HG02840 (cell line): ENCODE measurements around the gene DPM1.
"Not testable (repeated sequence)": the region's sequence is repeated elsewhere in the genome, so short reads cannot be mapped to it uniquely, and the experiment has no call there.

Experiments used
- ATAC-seq: cut with Tn5 transposase; IDR thresholded peaks from one replicate; pipeline ENCODE4 v1.9.1; 2021; ENCODE audit warnings: mild to moderate bottlenecking, moderate library complexity, moderate number of reproducible peaks; ENCODE audit not compliant: unreplicated experiment, low FRiP score

DPM1 gene

DNA sequence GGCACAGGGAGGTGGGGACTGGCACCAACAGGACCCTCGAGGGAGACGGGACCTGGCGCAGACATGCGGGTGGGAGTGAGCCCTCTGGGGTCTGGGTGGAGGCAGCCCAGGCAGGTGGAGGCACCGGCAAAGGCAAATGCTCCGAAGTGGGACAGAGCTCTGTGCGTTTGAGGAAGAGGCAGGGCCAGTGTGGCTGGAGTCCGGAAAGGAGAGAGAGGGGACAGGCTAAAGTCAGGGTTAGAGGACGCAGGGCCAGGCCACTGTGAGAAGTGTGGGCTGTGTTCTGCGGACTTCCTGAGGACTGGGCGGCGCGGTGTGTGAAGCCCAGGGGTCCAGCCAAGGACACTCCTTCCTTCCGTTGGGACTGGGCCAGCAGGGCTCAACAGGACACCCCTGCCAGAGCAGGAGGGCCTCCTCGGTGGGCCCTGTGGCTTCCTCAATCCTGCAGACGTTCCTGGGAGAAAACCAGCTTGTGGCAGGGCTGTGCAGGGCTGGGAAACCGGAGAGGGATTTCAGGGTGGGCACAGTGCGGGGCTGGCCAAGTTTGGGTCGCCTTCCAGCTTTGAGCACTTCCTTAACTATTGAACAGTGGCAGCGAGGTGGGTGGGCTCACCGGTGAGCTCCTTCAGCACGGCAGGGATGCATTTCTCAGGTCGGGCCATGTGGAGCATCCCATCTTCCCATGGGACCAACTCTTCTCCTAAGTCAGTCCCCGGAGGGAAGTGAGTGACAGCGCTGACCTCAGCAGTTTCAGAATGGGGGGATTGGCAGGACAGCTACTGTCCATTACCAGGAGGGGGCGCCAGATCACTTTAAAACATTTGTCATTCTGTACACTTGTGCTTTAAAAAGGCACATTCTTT, 22.8 kb upstream of the DPM1 start:
- ATAC-seq, result no peak

- no peak for ATAC-seq
These were observed 21.8 kb upstream of the DPM1 start for GRCh38 chr20:50980071-50980681.

DNA sequence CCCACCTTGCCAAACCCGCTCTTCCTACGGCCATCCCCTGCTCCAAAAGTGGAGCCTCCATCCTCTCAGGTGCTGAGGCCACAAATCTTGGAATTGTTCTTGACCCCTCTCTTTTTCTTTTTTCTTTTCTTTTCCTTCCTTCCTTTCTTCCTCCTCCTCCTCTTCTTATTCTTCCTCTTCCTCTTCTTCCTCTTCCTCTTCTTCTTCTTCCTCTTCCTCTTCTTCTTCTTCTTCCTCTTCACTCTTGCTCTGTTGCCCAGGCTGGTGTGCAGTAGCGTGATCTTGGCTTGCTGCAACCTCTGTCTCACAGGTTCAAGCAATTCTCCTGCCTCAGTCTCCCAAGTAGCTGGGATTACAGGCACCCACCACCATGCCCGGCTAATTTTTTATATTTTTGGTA, 20.2 kb upstream of the DPM1 start:
- not testable (repeated sequence) for ATAC-seq

- ATAC-seq, result no peak
These were observed 19.0 kb upstream of the DPM1 start for GRCh38 chr20:50977066-50978021.

DNA sequence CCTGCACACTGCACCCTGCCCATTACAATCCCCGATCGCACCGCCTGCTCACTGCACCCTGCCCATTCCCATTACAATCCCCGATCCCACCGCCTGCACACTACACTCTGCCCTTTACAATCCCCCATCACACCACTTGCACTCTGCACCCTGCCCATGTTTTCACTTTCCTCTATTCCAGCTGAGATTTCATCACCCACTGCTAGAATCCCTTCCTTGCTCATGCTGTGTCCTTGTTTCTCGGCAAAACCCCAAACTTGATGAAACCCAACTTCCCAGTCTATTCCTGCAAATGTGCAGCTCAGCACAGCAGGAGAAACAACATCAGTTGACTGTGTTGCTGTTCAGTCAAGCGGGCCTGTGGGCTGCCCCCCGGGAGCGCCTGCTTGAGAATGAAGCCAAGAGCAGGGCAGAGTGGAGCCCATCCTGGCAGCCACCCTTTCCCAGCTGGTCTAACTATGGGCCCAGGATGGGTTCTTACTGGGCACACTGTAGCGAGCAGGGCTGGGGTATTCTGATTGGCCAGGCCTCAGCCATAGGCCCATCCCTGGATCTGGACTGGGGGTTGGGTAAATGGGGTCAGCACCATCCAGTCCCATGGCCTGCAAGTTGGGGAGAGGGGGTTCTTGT, 17.5 kb upstream of the DPM1 start:
- no peak for ATAC-seq

- no peak for ATAC-seq
These were observed 11.6 kb upstream of the DPM1 start for GRCh38 chr20:50969912-50970311.

DNA sequence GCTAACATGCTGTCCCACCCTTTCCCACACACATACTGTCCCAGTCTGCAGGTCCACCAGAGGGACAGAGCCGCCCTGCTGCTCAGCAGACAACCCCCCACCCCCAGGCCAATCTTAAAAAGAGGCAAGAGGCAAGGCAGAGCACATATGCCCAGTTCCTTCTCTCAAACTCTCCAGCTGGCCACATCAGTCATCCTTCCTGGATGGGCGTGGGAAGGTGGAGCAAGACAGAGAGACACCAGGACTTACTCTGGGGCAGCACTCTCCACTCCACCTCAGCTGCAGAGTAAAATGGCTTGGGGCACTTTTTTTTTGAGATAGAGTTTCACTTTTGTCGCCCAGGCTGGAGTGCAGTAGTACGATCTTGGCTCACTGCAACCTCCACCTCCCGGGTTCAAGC, 11.1 kb upstream of the DPM1 start:
- ATAC-seq, result no peak

DNA sequence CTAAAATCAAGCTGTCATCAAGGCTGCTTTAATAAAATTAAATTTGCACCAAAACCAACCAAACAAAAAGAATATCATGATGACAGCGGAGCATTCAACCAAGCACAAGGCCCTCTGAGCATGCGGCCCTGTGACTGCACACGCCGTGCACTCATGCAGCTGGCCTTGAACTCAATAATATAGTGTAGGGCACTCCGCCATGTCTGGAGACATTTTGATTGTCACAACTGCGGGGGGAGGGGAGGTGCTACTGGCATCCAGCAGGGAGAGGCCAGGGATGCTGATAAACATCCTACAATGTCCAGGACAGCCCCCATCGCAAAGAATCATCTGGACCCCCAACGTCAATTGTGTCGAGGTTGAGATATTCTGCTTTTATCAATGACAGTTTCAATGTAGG, 10.0 kb upstream of the DPM1 start:
- no peak for ATAC-seq

GRCh38 chr20:50967586-50967985, 9.3 kb upstream of the DPM1 start:
- no peak for ATAC-seq

- ATAC-seq, result no peak
These were observed 1.3 kb upstream of the DPM1 start for GRCh38 chr20:50959543-50960126.

- peak; percentile 74 for ATAC-seq
These were observed 547 bp upstream of the DPM1 start, which contains the start of gene MOCS3 for GRCh38 chr20:50958615-50959542. Gene MOCS3 (plus strand): TSS chr20:50958818. CDS start chr20:50958843, 25 bp downstream.

GRCh38 chr20:50957276-50957675, 1.1 kb downstream of the DPM1 start:
- no peak for ATAC-seq

DNA sequence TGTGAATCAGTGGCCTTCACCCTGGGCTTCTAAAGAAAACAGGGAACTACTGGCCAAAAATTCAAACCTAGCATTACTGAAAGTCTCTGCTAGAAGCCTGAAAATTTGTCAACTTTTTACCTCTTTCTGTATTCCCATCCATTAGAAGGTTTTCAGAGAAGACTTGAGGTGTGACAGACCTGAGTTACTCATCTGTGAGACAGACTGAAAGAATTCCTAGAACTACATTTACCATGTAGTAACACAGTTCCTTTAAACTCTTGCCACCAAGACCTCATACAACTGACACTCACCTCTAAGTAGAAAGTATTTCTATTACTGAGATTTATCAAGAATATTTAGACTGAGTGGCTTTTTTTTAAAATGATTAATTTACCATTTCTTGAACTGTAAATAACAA, 4.5 kb downstream of the DPM1 start:
- ATAC-seq, result no peak

DNA sequence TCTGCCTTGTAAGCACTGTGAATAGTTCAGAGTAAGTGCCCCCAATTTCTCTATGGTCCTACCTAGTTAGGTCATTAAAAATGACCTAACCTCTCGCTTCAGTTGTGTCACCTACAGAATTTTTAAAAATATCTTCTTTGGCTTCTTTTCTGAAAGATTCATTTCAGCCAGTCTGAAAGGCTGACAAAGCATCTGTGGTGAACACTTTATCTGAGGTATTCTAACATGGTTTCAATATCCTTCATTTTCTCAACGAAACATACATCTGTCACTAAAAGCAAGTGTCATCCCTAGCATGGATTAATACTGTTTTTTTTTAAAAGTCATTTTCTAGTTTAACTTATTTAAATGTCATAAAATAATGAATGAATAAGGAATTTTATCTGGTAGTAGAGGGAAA, 5.1 kb downstream of the DPM1 start:
- no peak for ATAC-seq

DNA sequence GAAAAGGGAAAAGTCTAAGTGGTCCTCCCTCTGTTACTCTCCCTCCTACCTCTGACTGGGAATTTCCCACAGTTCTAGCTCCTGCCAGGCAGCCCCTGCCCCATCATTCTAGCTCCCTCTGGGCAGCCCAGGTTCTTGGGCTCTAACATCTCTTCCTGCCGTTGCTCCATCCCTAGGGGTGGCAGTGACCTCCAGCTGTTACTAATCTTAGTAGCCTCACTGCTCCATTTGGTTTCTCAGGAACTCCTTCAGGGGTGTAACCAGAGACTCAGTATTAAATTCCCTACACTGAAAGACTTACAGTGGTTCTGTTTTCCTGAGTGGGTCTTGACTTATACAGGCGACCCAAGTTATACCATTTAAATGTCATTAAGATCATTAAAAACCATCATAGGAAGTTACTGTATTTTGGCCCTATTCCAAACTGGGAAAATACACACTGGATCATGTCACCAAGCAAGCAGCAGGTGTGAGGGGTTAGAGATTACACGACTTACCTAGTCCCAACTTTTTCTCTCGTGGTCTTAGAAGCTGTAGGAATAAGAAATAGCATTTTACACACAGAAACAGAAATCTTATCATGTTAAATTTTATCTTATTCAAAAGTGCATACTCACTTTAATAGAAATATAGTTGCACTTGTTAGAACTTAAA, 10.1 kb downstream of the DPM1 start:
- no peak for ATAC-seq

GRCh38 chr20:50943069-50943468, 15.3 kb downstream of the DPM1 start:
- no peak for ATAC-seq

DNA sequence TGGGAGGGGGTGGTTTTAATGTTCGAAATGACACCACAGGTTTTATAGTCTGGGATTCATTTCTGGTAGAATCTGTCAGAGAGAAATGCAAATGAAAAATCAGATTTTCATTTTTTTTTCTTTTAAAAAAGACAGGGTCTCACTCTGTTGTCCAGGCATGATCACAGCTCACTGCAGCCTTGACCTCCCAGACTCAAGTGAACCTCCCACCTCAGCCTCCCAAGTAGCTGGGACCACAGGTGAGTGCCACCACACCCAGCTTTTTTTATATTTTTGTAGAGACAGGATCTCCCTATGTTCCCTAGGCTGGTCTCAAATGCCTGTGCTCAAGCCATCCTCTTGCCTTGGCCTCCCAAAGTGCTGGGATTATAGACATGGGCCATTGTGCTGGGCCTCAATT, 24.7 kb downstream of the DPM1 start:
- no peak for ATAC-seq

DNA sequence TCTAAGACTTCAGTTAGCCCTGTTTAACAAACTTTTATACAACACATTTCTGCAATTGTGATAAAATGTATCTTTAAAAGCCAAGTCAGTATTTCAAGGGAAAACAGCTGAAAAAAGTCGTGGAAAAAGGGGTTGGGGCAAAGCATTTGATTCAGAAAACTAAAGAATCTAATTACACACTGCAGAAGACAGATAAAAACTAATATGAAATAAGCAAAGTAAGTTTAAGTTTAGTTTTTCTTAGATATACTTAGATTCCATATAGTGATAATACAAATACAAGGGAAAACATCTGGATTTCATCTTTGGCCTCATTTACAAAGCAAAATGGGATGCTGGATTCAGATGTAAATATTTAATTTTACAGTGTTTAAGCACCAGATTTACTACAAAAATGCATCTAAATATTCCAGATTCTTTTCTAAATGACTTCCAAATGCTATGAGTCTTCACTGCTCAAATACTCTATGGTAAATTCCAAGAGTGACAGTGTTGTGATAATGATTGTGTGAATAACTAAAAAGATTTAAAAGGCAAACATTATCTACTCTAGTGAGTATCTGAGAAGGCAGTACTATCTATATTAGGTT, 25.5 kb downstream of the DPM1 start:
- ATAC-seq, result no peak
